Coronary artery (tissue), 2 donors: ENCODE data around the gene HGD.

Experiments used
- DNase-seq: peaks from one replicate; pipeline ENCODE4 v3.0.0-alpha.2; 2017; ENCODE audit warnings: low spot score
- H3K27ac ChIP-seq, 2 donors: fragments of 200-600 bp; sonication (generic); one replicate each; pipeline ENCODE4 v1.5.1; 2016 to 2019
- H3K4me3 ChIP-seq: fragments of 200-600 bp; sonication (generic); 2 replicates; pipeline ENCODE4 v1.5.1; 2016; ENCODE audit warnings: mild to moderate bottlenecking, moderate library complexity
- TF ChIP-seq, protein P1 (sequence below): fragments of 200-600 bp; sonication (generic); IDR thresholded peaks from one replicate; pipeline ENCODE4 v1.5.1; 2019; ENCODE audit warnings: antibody characterized with exemption

Gene HGD

DNA sequence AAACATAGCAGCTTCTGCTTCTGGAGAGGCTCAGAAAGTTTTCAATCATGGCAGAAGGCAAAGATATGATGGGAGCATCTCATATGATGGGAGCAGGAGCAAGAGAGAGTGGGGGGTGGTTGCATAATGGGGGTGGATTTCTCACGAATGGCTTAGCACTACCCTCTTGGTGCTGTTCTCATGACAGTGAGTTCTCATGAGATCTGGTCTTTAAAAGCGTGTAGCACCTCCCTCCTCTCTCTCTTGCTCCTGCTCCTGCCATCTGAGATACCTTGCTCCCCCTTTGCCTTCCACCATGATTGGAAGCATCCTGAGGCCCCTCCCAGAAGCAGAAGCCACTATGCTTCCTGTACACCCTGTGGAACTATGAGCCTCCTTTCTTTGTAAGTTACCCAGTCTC lies 22.2 kb downstream of the HGD start:
- no peak overlapping the region for H3K4me3 ChIP-seq
- DNase-seq, result no peak
- no peak overlapping the region for H3K27ac ChIP-seq
- TF ChIP-seq, protein P1, sequence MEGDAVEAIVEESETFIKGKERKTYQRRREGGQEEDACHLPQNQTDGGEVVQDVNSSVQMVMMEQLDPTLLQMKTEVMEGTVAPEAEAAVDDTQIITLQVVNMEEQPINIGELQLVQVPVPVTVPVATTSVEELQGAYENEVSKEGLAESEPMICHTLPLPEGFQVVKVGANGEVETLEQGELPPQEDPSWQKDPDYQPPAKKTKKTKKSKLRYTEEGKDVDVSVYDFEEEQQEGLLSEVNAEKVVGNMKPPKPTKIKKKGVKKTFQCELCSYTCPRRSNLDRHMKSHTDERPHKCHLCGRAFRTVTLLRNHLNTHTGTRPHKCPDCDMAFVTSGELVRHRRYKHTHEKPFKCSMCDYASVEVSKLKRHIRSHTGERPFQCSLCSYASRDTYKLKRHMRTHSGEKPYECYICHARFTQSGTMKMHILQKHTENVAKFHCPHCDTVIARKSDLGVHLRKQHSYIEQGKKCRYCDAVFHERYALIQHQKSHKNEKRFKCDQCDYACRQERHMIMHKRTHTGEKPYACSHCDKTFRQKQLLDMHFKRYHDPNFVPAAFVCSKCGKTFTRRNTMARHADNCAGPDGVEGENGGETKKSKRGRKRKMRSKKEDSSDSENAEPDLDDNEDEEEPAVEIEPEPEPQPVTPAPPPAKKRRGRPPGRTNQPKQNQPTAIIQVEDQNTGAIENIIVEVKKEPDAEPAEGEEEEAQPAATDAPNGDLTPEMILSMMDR, result no peak

DNA sequence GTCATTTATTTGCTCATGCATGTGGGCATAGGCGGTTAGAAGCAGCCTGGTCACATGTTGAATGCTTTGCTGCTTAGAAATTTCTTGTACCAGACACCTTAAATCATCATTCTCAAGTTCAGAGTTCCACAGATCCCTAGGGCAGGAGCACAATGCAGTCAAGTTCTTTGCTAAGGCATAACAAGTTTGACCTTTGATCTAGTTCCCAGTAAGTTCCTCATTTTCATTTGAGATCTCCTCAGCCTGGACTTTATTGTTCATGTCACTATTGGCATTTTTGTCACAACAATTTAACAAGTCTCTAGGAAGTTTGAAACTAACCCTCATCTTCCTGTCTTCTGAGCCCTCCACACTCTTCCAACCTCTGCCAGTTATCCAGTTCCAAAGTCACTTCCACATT lies 22.8 kb downstream of the HGD start:
- H3K27ac ChIP-seq, result no peak overlapping the region
- TF ChIP-seq, protein P1, result no peak
- no peak for DNase-seq
- no peak overlapping the region for H3K4me3 ChIP-seq

DNA sequence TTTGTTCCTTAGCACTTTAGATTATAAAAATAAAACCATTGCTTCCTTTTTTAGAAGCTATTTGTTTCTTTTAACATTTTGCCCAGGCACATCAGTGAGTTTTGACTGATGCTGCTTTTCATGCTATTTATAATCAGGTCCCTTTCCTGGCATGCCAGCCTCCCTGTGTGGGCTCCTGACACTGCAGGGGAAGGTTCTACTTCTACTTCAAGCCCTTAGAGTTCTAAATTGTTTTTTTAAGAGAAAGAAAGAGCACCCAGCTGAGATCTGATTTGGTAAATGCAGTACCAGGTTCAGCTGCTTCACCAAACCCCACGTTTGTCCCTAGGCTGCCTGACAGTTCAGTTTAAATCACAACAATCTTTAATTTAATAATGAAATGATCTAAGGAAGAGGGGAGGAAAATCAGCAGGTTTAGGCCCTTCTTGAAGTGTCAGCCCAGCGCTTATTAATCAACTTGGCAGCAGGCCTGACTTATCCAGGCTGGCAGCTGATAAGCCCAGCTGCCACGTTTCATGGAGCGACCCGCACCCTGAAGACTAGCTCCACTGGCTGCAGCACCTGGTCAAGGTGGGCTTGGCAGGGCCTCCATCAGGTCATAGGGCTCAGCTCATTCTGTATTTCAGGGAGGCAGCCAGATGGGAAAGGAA lies 29.0 kb downstream of the HGD start:
- TF ChIP-seq, protein P1, result no peak
- H3K27ac ChIP-seq, result no peak overlapping the region
- H3K4me3 ChIP-seq, result no peak overlapping the region
- DNase-seq, result no peak

DNA sequence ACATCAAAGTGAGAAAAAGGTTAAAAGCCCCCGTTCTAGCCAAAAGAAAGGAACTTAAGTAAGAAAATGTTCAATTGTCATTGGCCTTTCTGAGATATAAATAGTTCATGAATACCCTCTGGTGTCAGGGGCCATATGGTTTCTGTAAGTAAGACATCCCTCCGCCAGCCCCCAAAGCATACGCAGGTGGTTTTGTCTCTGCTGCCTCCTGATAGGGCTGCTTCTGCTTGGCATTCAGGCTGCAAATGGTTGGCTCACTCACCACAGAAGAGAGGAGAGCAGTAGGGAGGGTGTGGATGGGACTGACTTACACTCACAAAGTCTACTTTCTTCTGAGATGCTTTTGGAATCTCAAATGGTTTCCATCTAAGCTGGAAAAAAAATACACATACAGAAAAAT lies 29.8 kb downstream of the HGD start:
- TF ChIP-seq, protein P1, result no peak
- no peak for DNase-seq
- no peak overlapping the region for H3K27ac ChIP-seq
- no peak overlapping the region for H3K4me3 ChIP-seq

DNA sequence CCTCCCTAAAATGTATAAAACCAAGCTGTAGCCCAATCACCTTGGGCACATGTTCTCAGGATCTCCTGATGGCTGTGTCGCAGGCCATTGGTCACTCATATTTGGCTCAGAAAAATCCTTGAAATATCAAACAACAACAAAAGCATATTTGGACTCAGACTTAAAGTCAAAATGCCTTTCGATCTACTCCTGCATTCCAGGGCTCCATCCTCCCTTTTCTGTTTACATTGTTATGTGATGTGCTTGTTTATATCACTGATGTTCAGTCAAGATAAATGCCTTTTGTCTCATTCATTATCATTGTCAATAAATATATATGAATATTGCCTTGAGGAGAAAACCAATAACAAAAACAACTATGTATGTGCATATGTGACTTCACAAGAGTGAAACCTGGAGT lies 31.7 kb downstream of the HGD start:
- H3K4me3 ChIP-seq, result no peak overlapping the region
- TF ChIP-seq, protein P1, result no peak
- H3K27ac ChIP-seq, result no peak overlapping the region
- DNase-seq, result no peak

DNA sequence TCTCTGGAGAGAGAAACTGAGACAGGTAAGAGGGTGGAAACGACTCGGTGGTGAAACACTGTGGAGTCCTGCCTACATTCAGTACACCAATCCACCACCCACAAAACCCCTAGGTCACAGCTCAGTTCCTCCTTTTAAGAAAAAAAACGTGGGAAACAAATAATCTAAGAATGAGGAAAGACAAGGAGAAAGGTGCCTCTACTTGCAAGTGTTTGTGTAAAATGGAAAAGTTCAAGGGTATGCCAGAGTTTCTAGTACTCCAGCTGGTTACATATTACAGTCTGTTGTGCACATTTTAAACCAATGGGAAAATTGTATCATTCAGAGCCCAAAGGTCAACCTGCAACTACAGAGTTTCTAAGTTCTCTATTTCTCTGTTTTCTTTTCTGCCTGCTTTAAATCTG lies 32.2 kb downstream of the HGD start:
- Histone ChIP-seq H3K4me3 (no peak overlapping the region), H3K27ac (no peak overlapping the region)
- DNase-seq, result no peak
- TF ChIP-seq, protein P1, result no peak

DNA sequence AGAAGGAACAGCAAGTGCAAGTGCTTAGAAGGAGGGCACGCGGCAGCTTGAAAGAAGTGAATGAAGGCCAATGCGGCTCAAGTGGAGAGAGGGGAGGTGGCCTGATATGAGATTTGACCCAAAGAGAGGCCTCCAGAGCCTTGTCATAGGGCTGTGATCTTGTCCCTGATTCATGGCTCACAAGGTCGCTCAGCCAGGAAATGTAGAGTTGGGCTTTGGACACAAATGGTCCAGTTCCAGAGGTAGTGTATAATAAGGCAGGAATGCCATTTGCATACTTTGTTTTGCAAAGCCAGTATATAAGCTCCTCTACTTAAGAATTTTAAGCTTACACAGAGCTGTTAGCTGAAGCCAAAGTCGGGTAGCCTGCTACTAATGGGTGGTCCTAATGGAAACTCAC lies 33.7 kb downstream of the HGD start:
- Histone ChIP-seq H3K4me3 (no peak overlapping the region), H3K27ac (no peak overlapping the region)
- no peak for DNase-seq
- TF ChIP-seq, protein P1, result no peak
